ENCODE results near the gene TGFBR1. TPM values are rescaled to one million over a fixed set of nuclear protein-coding genes. Genes with fewer than 3 reads are reported as not detected.

TGFBR1 gene
- total RNA-seq (10 to 100 TPM; 20.6 to 95.5 (median 29.5) TPM), polyA plus RNA-seq (10 to 100 TPM; 18.3 to 22.0 TPM), total RNA-seq (39.8 reads per million, percentile 66 among the genes with 10 or more reads in this experiment)

GRCh38 chr9:99104459-99105151 is at the start of gene TGFBR1:
Gene TGFBR1 (plus strand): TSS chr9:99105113. CDS start chr9:99105206, 93 bp downstream.
- CTCF ChIA-PET = interaction anchor here (1.1 to 5.1 kb wide), 7 partner anchors 8 to 103 kb away, joined by 3 to 47 read pairs (median 9); no protein-coding TSS in a partner anchor

DNA sequence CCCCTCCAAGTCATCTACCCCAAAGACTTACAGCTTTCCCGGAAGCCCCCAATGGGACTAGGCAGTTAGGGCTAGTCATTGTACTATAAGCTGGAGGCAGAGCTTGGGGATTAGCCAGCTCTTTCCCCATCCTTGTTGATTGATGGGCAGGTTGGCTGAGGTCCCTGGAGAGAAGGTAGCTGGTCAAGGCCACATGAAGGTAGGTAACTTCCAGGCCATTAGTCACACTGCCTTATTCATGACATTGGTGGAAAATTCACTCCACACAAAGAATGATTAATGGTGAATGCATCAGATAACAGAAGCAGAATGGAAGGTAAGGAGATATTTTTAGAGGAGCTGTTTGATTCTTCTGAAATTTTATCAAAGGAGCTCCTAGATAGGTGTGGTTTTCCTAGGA is 49.5 kb upstream of the TGFBR1 start:
- POLR2A ChIA-PET = interaction anchor here (0.9 to 1.4 kb wide), 3 partner anchors 11 to 80 kb away, joined by 3 to 4 read pairs (median 3); no protein-coding TSS in a partner anchor
- DNase-seq (no peak), ATAC-seq (no peak)
- H3K9me3 Mint-ChIP-seq = peaks cover 0 to 6% (median 0%) of the 10 kb centered on the region in 11 donors
- no peak overlapping the region for H3K27ac Mint-ChIP-seq
- Histone ChIP-seq H3K27ac (ENCODE audit: low read depth, low read length) (no peak overlapping the region), H3K36me3 (ENCODE audit: control insufficient read depth in 2 of 3, insufficient read depth in 3 of 3, low read length in 3 of 3) (no peaks in the 10 kb centered on the region), H3K27me3 (ENCODE audit: control insufficient read depth in 2 of 2, insufficient read depth in 2 of 2, low read length in 2 of 2) (no peaks in the 10 kb centered on the region), H3K9me3 (ENCODE audit: control insufficient read depth in 2 of 3, low read length in 3 of 3) (no peaks in the 10 kb centered on the region), H3K4me3 (ENCODE audit: low read length) (no peak overlapping the region), H3K4me1 (ENCODE audit: control insufficient read depth in 2 of 2, insufficient read depth in 2 of 2, low read length in 2 of 2) (peaks cover 59 to 82% of the 10 kb centered on the region in 2 donors)
- H3K27me3 Mint-ChIP-seq = no peaks in the 10 kb centered on the region
- peaks cover 50 to 84% (median 77%) of the 10 kb centered on the region in 7 donors for H3K4me1 Mint-ChIP-seq
- intact Hi-C loops (cut with micrococcal nuclease) = loop anchor here (5.0 to 10.0 kb wide), 3 partner anchors 258 to 767 kb away; partner anchors contain the start of genes ANKS6 (in 1 of the 2) and NR4A3 (in 1 of the 2)
- H3K4me3 Mint-ChIP-seq = peak overlapping the region in 3 of 10 donors; percentile 6 to 13 (median 7)
- peaks cover 0 to 24% (median 0%) of the 10 kb centered on the region in 5 donors for H3K36me3 Mint-ChIP-seq
- CTCF ChIA-PET = interaction anchor here (0.8 to 1.4 kb wide), 3 partner anchors 48 to 85 kb away, joined by 3 read pairs; partner anchors contain the start of gene TGFBR1

More at GRCh38 chr9:99104459-99105151, at the start of gene TGFBR1:
- Mint-ChIP-seq H3K27ac (peak within 1 kb of the TSS; percentile 78 to 99 (median 95)), H3K36me3 (peaks cover 0 to 33% (median 0%) of the 10 kb centered on the region in 5 donors), H3K4me3 (peak within 1 kb of the TSS; percentile 90 to 97 (median 94)), H3K9me3 (peaks cover 0 to 6% (median 0%) of the 10 kb centered on the region in 11 donors), H3K4me1 (peaks cover 36 to 65% (median 59%) of the 10 kb centered on the region in 7 donors), H3K27me3 (no peaks in the 10 kb centered on the region)
- H3K27ac ChIP-seq (ENCODE audit: low read depth, low read length) = peak within 1 kb of the TSS; percentile 74
- H3K4me3 ChIP-seq (ENCODE audit: low read length) = peak within 1 kb of the TSS; percentile 73
- POLR2A ChIA-PET = interaction anchor here (0.9 to 8.6 kb wide), 13 partner anchors 9 to 102 kb away, joined by 3 to 102 read pairs (median 4); no protein-coding TSS in a partner anchor
- H3K4me1 ChIP-seq (ENCODE audit: control insufficient read depth in 2 of 2, insufficient read depth in 2 of 2, low read length in 2 of 2) = peaks cover 43 to 49% of the 10 kb centered on the region in 2 donors
- peak; percentile 87 to 98 (median 89) for DNase-seq
- peak; percentile 91 for ATAC-seq
- H3K27me3 ChIP-seq (ENCODE audit: control insufficient read depth in 2 of 2, insufficient read depth in 2 of 2, low read length in 2 of 2) = no peaks in the 10 kb centered on the region
- no peaks in the 10 kb centered on the region for H3K9me3 ChIP-seq (ENCODE audit: control insufficient read depth in 2 of 3, low read length in 3 of 3)
- intact Hi-C loops (cut with micrococcal nuclease) = loop anchor here (1.0 to 5.0 kb wide), 11 partner anchors 9 to 847 kb away; partner anchors contain the start of genes NR4A3 (in 1 of the 2), SEC61B (in 1 of the 2) and TBC1D2 (in 1 of the 2)
- peaks cover 0 to 5% (median 0%) of the 10 kb centered on the region in 3 experiments for H3K36me3 ChIP-seq (ENCODE audit: control insufficient read depth in 2 of 3, insufficient read depth in 3 of 3, low read length in 3 of 3)

DNA sequence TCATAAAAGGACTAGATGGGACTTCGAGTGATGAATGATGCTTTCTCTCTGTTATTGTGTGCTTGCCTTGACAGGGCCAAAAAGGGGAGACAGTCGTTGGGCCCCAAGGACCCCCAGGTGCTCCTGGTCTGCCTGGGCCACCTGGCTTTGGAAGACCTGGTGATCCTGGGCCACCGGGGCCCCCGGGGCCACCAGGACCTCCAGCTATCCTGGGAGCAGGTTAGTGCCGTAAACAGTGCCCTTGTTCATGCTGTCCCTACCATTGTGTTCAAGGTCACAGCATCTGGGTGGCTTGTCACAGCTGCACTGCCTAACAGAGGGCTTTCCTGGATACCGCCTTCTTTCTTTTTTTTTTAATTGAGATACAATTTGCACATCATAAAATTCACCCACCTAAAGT is 48.7 kb upstream of the TGFBR1 start:
- ATAC-seq = no peak
- no peaks in the 10 kb centered on the region for H3K36me3 ChIP-seq (ENCODE audit: control insufficient read depth in 2 of 3, insufficient read depth in 3 of 3, low read length in 3 of 3)
- intact Hi-C loops (cut with micrococcal nuclease) = loop anchor here (2.0 to 10.0 kb wide), 4 partner anchors 167 to 766 kb away; partner anchors contain the start of genes ANKS6 (in 1 of the 2), NR4A3 (in 1 of the 2) and SEC61B (in 1 of the 2)
- Mint-ChIP-seq H3K9me3 (peaks cover 0 to 6% (median 0%) of the 10 kb centered on the region in 11 donors), H3K36me3 (peaks cover 0 to 24% (median 0%) of the 10 kb centered on the region in 5 donors), H3K4me1 (peaks cover 56 to 90% (median 81%) of the 10 kb centered on the region in 7 donors), H3K4me3 (peak overlapping the region in 6 of 10 donors; percentile 4 to 92 (median 88)), H3K27me3 (no peaks in the 10 kb centered on the region), H3K27ac (peak overlapping the region in 1 of 9 donors; percentile 95)
- no peak overlapping the region for H3K4me3 ChIP-seq (ENCODE audit: low read length)
- peaks cover 66 to 87% of the 10 kb centered on the region in 2 donors for H3K4me1 ChIP-seq (ENCODE audit: control insufficient read depth in 2 of 2, insufficient read depth in 2 of 2, low read length in 2 of 2)
- no peak overlapping the region for H3K27ac ChIP-seq (ENCODE audit: low read depth, low read length)
- H3K9me3 ChIP-seq (ENCODE audit: control insufficient read depth in 2 of 3, low read length in 3 of 3) = no peaks in the 10 kb centered on the region
- no peak for DNase-seq
- POLR2A ChIA-PET = interaction anchor here (0.9 to 1.4 kb wide), 2 partner anchors 58 to 79 kb away, joined by 3 to 4 read pairs; no protein-coding TSS in a partner anchor
- H3K27me3 ChIP-seq (ENCODE audit: control insufficient read depth in 2 of 2, insufficient read depth in 2 of 2, low read length in 2 of 2) = no peaks in the 10 kb centered on the region
- CTCF ChIA-PET = interaction anchor here (1.4 kb wide), 1 partner anchor 47 kb away, joined by 3 read pairs; no protein-coding TSS in a partner anchor

DNA sequence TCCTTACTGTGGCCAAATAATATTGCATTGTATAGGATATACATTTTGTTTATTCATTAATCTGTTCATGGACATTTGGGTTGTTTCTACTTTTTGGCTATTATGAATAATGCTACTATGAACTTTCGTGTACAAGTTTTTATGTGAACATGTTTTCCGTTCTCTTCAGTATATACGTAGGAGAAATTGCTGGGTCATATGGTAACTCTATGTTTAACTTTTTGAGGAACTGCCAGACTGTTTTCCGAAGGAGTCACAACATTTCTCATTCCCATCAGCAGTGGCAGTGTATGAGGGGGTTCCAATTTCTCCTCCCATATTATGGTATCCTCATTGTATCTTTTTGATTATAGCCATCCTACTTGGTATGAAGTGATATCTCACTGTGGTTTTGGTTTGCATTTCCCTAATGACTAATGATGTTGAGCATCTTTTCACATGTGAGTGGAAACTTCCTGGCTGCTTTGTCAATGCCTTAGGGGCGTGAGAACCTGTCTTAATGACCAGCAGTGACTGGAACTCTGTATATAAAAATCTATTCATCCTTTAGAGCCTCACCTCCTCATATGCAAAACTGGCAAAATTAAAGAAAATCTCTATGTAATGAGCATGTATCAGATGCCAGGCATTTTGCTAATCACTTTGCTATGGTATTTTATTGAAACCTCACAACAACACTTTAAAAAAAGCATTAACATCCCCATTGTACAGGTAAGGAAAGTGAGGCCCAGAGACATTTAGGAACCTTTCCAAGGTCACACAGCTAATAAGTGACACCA is 47.8 kb upstream of the TGFBR1 start:
- ChIA-PET POLR2A (interaction anchor here (0.8 to 3.7 kb wide), 16 partner anchors 10 to 81 kb away, joined by 3 to 17 read pairs (median 5); no protein-coding TSS in a partner anchor), CTCF (interaction anchor here (1.1 kb wide), 1 partner anchor 25 kb away, joined by 3 read pairs; no protein-coding TSS in a partner anchor)
- Histone ChIP-seq H3K9me3 (ENCODE audit: control insufficient read depth in 2 of 3, low read length in 3 of 3) (no peaks in the 10 kb centered on the region), H3K4me3 (ENCODE audit: low read length) (peak overlapping the region; percentile 56), H3K36me3 (ENCODE audit: control insufficient read depth in 2 of 3, insufficient read depth in 3 of 3, low read length in 3 of 3) (no peaks in the 10 kb centered on the region), H3K4me1 (ENCODE audit: control insufficient read depth in 2 of 2, insufficient read depth in 2 of 2, low read length in 2 of 2) (peaks cover 66 to 81% of the 10 kb centered on the region in 2 donors), H3K27me3 (ENCODE audit: control insufficient read depth in 2 of 2, insufficient read depth in 2 of 2, low read length in 2 of 2) (no peaks in the 10 kb centered on the region), H3K27ac (ENCODE audit: low read depth, low read length) (no peak overlapping the region)
- ATAC-seq = peak; percentile 45
- no peak for DNase-seq
- peaks cover 0 to under 1% (median 0%) of the 10 kb centered on the region in 5 donors for H3K27me3 Mint-ChIP-seq
- intact Hi-C loops (cut with micrococcal nuclease) = loop anchor here (1.0 to 10.0 kb wide), 5 partner anchors 44 to 765 kb away; partner anchors contain the start of genes ANKS6 (in 1 of the 2), NR4A3 (in 1 of the 2) and SEC61B (in 1 of the 2)
- peaks cover 0 to 6% (median 0%) of the 10 kb centered on the region in 11 donors for H3K9me3 Mint-ChIP-seq
- H3K4me3 Mint-ChIP-seq = peak overlapping the region; percentile 79 to 92 (median 89)
- peaks cover 0 to 25% (median 0%) of the 10 kb centered on the region in 5 donors for H3K36me3 Mint-ChIP-seq
- peak overlapping the region in 4 of 9 donors; percentile 74 to 95 (median 80) for H3K27ac Mint-ChIP-seq
- peaks cover 58 to 92% (median 81%) of the 10 kb centered on the region in 7 donors for H3K4me1 Mint-ChIP-seq

- intact Hi-C loops (cut with micrococcal nuclease) = loop anchor here (1.0 to 10.0 kb wide), 15 partner anchors 10 to 764 kb away; partner anchors contain the start of genes ANKS6 (in 1 of the 2), NR4A3 (in 1 of the 2) and SEC61B (in 1 of the 2)
- peak; percentile 16 to 86 (median 82) for DNase-seq
- H3K27me3 Mint-ChIP-seq = peaks cover 0 to 8% (median 0%) of the 10 kb centered on the region in 5 donors
- H3K4me1 ChIP-seq (ENCODE audit: control insufficient read depth in 2 of 2, insufficient read depth in 2 of 2, low read length in 2 of 2) = peaks cover 62 to 76% of the 10 kb centered on the region in 2 donors
- H3K36me3 Mint-ChIP-seq = peaks cover 0 to 32% (median 0%) of the 10 kb centered on the region in 5 donors
- H3K27me3 ChIP-seq (ENCODE audit: control insufficient read depth in 2 of 2, insufficient read depth in 2 of 2, low read length in 2 of 2) = no peaks in the 10 kb centered on the region
- no peaks in the 10 kb centered on the region for H3K9me3 ChIP-seq (ENCODE audit: control insufficient read depth in 2 of 3, low read length in 3 of 3)
- H3K27ac Mint-ChIP-seq = peak overlapping the region; percentile 21 to 95 (median 75)
- POLR2A ChIA-PET = interaction anchor here (0.6 to 3.7 kb wide), 21 partner anchors 9 to 80 kb away, joined by 3 to 21 read pairs (median 5); partner anchors contain the start of gene TGFBR1
- H3K9me3 Mint-ChIP-seq = peaks cover 0 to 7% (median 0%) of the 10 kb centered on the region in 11 donors
- CTCF ChIA-PET = interaction anchor here (0.9 to 2.5 kb wide), 7 partner anchors 10 to 83 kb away, joined by 3 to 6 read pairs (median 4); no protein-coding TSS in a partner anchor
- ATAC-seq = peak; percentile 74
- H3K36me3 ChIP-seq (ENCODE audit: control insufficient read depth in 2 of 3, insufficient read depth in 3 of 3, low read length in 3 of 3) = no peaks in the 10 kb centered on the region
- H3K4me3 Mint-ChIP-seq = peak overlapping the region; percentile 79 to 92 (median 89)
- peak overlapping the region; percentile 56 for H3K4me3 ChIP-seq (ENCODE audit: low read length)
- peaks cover 62 to 90% (median 78%) of the 10 kb centered on the region in 7 donors for H3K4me1 Mint-ChIP-seq
- H3K27ac ChIP-seq (ENCODE audit: low read depth, low read length) = peak overlapping the region; percentile 25
These were observed 47.0 kb upstream of the TGFBR1 start for GRCh38 chr9:99057665-99058625.

Measured in naive thymus-derived CD4-positive, alpha-beta T cell (primary cell).